ENCODE results near the gene ADCK1. TPM values are rescaled to one million over a fixed set of nuclear protein-coding genes. Genes with fewer than 3 reads are reported as not detected.
A peak's percentile ranks its signal among the peaks of the same experiment; 100 is the strongest.

ADCK1 gene
- total and polyA plus RNA-seq, 2 of the 13 experiments (the other 11 are each of a cell fraction or from before 2014, with no cell fraction given), result 3.9 to 6.3 TPM

- Histone ChIP-seq H3K4me3 (replicated peaks in 1 of 3; ENCODE audit: insufficient read depth in 1 of 3, low read depth in 2 of 3, low read length in 3 of 3) (peak within 1 kb of the TSS; percentile 82 to 98 (median 92)), H3K36me3 (replicated peaks in 1 of 2; ENCODE audit: control insufficient read depth in 1 of 2, insufficient read depth in 2 of 2, low read length in 2 of 2) (peaks cover 0 to 5% of the 10 kb centered on the region in 2 experiments; a peak in 1 of 5 replicates), H3K27ac (ENCODE audit: extremely low read length, insufficient read depth, low read length) (peak within 1 kb of the TSS; percentile 80), H4K20me1 (ENCODE audit: insufficient read depth, low read length) (peaks cover 22% of the 10 kb centered on the region), H3K27me3 (ENCODE audit: control insufficient read depth in 1 of 2, insufficient read depth in 2 of 2, low read length in 2 of 2) (no peaks in the 10 kb centered on the region; a peak in 1 of 5 replicates), H3K9me3 (ENCODE audit: low read length) (no peaks in the 10 kb centered on the region), H3K4me2 (ENCODE audit: low read depth, low read length) (peak within 1 kb of the TSS; percentile 81), H3K79me2 (ENCODE audit: insufficient read depth, low read length) (peaks cover 45% of the 10 kb centered on the region), H2AFZ (ENCODE audit: low read length) (peak within 1 kb of the TSS; percentile 100), H3K4me1 (ENCODE audit: insufficient read depth, low read length) (peaks cover 29% of the 10 kb centered on the region), H3K9ac (ENCODE audit: insufficient read depth, low read depth, low read length) (peak within 1 kb of the TSS; percentile 92)
- CTCF ChIA-PET (ENCODE audit: low intra/inter-chr PET ratio, low total read pairs), result interaction anchor here (2.1 kb wide), 1 partner anchor 57 kb away, joined by 17 read pairs; no protein-coding TSS in a partner anchor
- DNase-seq (ENCODE audit: low spot score) (peak; percentile 91), ATAC-seq (peak; percentile 95), FAIRE-seq (no peak)
- TSS peak; percentile 87 for BruUV-seq (replicated peaks)
- in situ Hi-C loops (cut with HindIII; ENCODE audit: extremely low pct_ligation_motif_present, low pct_unique_long_range_greater_than_20kb), result loop anchor here (5.0 kb wide), 1 partner anchor 57 kb away; no protein-coding TSS in a partner anchor
- 1% methylated on average over 26 of the region's 60 CpGs for WGBS (ENCODE audit: low lambda C conversion rate)
- intact Hi-C loops (cut with micrococcal nuclease; ENCODE audit: unreplicated experiment), result loop anchor here (1.0 to 2.0 kb wide), 3 partner anchors 40 to 57 kb away; partner anchors contain the start of genes ADCK1, ALKBH1 and SLIRP
- POLR2A ChIA-PET, result interaction anchor here (1.2 to 1.8 kb wide), 6 partner anchors 24 to 51 kb away, joined by 3 to 7 read pairs (median 5); partner anchors contain the start of gene ADCK1
- TF ChIP-seq, protein P1, sequence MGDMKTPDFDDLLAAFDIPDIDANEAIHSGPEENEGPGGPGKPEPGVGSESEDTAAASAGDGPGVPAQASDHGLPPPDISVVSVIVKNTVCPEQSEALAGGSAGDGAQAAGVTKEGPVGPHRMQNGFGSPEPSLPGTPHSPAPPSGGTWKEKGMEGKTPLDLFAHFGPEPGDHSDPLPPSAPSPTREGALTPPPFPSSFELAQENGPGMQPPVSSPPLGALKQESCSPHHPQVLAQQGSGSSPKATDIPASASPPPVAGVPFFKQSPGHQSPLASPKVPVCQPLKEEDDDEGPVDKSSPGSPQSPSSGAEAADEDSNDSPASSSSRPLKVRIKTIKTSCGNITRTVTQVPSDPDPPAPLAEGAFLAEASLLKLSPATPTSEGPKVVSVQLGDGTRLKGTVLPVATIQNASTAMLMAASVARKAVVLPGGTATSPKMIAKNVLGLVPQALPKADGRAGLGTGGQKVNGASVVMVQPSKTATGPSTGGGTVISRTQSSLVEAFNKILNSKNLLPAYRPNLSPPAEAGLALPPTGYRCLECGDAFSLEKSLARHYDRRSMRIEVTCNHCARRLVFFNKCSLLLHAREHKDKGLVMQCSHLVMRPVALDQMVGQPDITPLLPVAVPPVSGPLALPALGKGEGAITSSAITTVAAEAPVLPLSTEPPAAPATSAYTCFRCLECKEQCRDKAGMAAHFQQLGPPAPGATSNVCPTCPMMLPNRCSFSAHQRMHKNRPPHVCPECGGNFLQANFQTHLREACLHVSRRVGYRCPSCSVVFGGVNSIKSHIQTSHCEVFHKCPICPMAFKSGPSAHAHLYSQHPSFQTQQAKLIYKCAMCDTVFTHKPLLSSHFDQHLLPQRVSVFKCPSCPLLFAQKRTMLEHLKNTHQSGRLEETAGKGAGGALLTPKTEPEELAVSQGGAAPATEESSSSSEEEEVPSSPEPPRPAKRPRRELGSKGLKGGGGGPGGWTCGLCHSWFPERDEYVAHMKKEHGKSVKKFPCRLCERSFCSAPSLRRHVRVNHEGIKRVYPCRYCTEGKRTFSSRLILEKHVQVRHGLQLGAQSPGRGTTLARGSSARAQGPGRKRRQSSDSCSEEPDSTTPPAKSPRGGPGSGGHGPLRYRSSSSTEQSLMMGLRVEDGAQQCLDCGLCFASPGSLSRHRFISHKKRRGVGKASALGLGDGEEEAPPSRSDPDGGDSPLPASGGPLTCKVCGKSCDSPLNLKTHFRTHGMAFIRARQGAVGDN (CRISPR knock-in tag; IDR thresholded peaks at IDR 0.05), result peak; percentile 81
- TF ChIP-seq, protein P2, sequence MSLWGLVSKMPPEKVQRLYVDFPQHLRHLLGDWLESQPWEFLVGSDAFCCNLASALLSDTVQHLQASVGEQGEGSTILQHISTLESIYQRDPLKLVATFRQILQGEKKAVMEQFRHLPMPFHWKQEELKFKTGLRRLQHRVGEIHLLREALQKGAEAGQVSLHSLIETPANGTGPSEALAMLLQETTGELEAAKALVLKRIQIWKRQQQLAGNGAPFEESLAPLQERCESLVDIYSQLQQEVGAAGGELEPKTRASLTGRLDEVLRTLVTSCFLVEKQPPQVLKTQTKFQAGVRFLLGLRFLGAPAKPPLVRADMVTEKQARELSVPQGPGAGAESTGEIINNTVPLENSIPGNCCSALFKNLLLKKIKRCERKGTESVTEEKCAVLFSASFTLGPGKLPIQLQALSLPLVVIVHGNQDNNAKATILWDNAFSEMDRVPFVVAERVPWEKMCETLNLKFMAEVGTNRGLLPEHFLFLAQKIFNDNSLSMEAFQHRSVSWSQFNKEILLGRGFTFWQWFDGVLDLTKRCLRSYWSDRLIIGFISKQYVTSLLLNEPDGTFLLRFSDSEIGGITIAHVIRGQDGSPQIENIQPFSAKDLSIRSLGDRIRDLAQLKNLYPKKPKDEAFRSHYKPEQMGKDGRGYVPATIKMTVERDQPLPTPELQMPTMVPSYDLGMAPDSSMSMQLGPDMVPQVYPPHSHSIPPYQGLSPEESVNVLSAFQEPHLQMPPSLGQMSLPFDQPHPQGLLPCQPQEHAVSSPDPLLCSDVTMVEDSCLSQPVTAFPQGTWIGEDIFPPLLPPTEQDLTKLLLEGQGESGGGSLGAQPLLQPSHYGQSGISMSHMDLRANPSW (CRISPR knock-in tag; IDR thresholded peaks at IDR 0.05; ENCODE audit: borderline replicate concordance), result 0 out of 2 replicates have a peak, but pooled peaks have one; percentile 10
- TF ChIP-seq ARNT2 (CRISPR knock-in tag; IDR thresholded peaks at IDR 0.05; ENCODE audit: low read depth) (peak; percentile 71), TCF7L2 (IDR thresholded peaks at IDR 0.05; ENCODE audit: low read depth, low read length) (no peak), SNAPC2 (CRISPR knock-in tag; IDR thresholded peaks at IDR 0.05) (no peak; the same call in 1 of the 2 replicates), ZSCAN12 (CRISPR knock-in tag; IDR thresholded peaks at IDR 0.05) (no peak), STAT5B (CRISPR knock-in tag; IDR thresholded peaks at IDR 0.05) (no peak), ZNF263 (CRISPR knock-in tag; IDR thresholded peaks at IDR 0.05) (no peak), IKZF4 (CRISPR knock-in tag; IDR thresholded peaks at IDR 0.05; ENCODE audit: borderline replicate concordance, low read depth, not compliant biosample characterization) (no peak), ZSCAN25 (CRISPR knock-in tag; IDR thresholded peaks at IDR 0.05) (no peak), ZNF710 (CRISPR knock-in tag; IDR thresholded peaks at IDR 0.05; ENCODE audit: borderline replicate concordance) (no peak)
- TF ChIP-seq, protein P3, sequence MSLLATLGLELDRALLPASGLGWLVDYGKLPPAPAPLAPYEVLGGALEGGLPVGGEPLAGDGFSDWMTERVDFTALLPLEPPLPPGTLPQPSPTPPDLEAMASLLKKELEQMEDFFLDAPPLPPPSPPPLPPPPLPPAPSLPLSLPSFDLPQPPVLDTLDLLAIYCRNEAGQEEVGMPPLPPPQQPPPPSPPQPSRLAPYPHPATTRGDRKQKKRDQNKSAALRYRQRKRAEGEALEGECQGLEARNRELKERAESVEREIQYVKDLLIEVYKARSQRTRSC (CRISPR knock-in tag; IDR thresholded peaks at IDR 0.05; ENCODE audit: low read depth), result no peak
Observed at GRCh38 chr14:77760381-77761204, 39.3 kb upstream of the ADCK1 start, which contains the start of gene SNW1. Gene SNW1 (minus strand): TSS chr14:77761156. CDS start chr14:77761127, 29 bp downstream.

All from HepG2 (cell line).